ENCODE data around the gene KRT84.

The KRT84 gene

GRCh38 chr12:52395761-52396434 lies 10.4 kb upstream of the KRT84 start:
- DNase-seq (ENCODE audit: low read depth): peak; percentile 36
- TF ChIP-seq CTCF (conservative IDR thresholded peaks at IDR 0.05; ENCODE audit: low read depth, low read length): peak; percentile 47
- H3K4me3 ChIP-seq (ENCODE audit: low read depth, low read length): no peak overlapping the region

- TF ChIP-seq CTCF (conservative IDR thresholded peaks at IDR 0.05; ENCODE audit: low read depth, low read length): no peak
- no peak for DNase-seq (ENCODE audit: low read depth)
- H3K4me3 ChIP-seq (ENCODE audit: low read depth, low read length): no peak overlapping the region
Measured at GRCh38 chr12:52394836-52395405, 9.5 kb upstream of the KRT84 start.

- TF ChIP-seq CTCF (conservative IDR thresholded peaks at IDR 0.05; ENCODE audit: low read depth, low read length): no peak
- H3K4me3 ChIP-seq (ENCODE audit: low read depth, low read length): no peak overlapping the region
- no peak for DNase-seq (ENCODE audit: low read depth)
Measured at GRCh38 chr12:52392465-52393007, 7.1 kb upstream of the KRT84 start.

- DNase-seq (ENCODE audit: low read depth): no peak
- no peak for TF ChIP-seq CTCF (conservative IDR thresholded peaks at IDR 0.05; ENCODE audit: low read depth, low read length)
- H3K4me3 ChIP-seq (ENCODE audit: low read depth, low read length): no peak overlapping the region
Measured at GRCh38 chr12:52391618-52392002, 6.2 kb upstream of the KRT84 start.

GRCh38 chr12:52390739-52391617 lies 5.5 kb upstream of the KRT84 start:
- no peak overlapping the region for H3K4me3 ChIP-seq (ENCODE audit: low read depth, low read length)
- TF ChIP-seq CTCF (conservative IDR thresholded peaks at IDR 0.05; ENCODE audit: low read depth, low read length): peak; percentile 93
- DNase-seq (ENCODE audit: low read depth): peak; percentile 52

GRCh38 chr12:52389313-52390207 lies 4.1 kb upstream of the KRT84 start:
- no peak for DNase-seq (ENCODE audit: low read depth)
- TF ChIP-seq CTCF (conservative IDR thresholded peaks at IDR 0.05; ENCODE audit: low read depth, low read length): no peak
- no peak overlapping the region for H3K4me3 ChIP-seq (ENCODE audit: low read depth, low read length)
